Activated CD4-positive, alpha-beta T cell treated with anti-CD3 and anti-CD28 coated beads, Interleukin-2, amount 50 U/mL, for 1 hour (primary cell): ENCODE results near the gene FBXO42.
A peak's percentile ranks its signal among the peaks of the same experiment; 100 is the strongest.

Source experiments
- DNase-seq: peaks from one replicate; pipeline ENCODE4 v3.0.0-alpha.2; 2020

The FBXO42 gene

DNA sequence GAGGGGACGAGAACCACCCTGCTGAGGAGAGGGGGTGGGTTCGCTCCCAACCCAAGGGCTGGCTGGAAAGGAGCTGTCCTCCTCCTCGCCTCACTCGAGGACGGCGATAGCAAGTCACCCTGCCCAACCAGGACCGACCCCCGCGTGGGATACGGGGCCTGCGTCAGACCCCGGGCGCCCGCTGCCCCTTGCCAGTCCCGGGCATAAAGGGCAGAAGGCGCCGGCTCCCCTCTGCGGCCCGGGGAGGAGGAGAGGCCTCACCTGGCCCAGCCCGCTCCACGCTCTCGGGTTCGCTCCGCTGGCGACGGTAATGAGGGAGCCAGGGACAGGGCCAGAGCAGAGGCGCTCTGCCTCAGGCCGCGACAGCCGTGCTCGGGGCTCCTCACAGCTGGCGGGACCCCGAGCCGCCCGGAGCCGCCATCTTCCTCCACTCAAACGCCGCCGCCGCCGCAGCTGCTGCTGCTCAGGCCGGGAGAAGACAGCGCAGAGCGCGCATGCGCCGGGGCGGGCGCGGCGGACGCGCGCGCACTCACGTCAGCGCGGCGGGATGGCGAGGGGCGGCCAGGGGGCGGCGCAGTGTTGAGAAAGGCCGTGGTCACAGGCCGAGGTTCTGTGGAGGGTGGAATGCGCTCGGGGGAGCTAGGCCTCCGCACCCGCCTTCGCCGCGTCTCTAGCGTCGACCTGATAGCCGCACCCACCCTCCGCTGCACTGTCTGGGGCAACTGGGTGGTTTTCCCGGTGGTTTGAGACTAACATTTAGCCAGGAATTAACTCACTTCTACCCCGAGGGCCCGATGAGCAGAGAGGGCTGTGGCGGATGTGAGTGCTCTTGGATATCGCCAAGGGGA is at the start of gene FBXO42:
Gene FBXO42, minus strand, starts transcription at position 487 of the 848 bp plus-strand sequence. CDS start 37,062 bp downstream, outside the sequence.
- DNase-seq, result peak; percentile 90

DNA sequence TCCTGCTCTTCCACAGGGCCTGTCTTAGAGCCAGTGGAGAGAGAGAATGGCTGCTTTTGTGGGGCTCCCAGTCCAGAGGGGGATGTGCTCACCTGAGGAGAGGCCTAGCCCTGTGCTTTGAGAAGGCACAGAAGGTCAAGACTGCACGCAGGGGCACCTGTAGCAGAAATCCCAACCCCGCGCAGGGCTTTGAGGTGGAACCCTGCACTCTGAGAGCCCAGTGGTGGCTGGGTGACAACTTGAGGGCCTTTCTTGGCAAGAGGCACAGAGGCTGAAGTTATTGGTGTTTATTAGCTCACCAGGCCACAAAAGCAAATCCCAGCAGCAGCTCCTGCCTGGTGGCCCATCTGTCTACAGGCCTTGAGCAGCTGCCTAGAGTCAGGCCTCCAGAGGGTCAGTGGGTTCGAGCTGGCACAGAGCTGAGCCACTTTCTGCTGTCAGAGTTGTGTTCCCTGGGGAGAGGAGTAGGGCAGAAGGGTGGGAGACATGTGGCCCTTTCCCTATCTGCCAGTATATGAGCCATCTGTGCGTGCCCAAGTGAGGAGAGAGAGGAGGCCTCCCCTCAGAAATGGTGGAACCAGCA is 46.2 kb upstream of the FBXO42 start:
- no peak for DNase-seq

- no peak for DNase-seq
Observed at GRCh38 chr1:16397120-16397519, 44.8 kb upstream of the FBXO42 start.

GRCh38 chr1:16396591-16396990 is 44.3 kb upstream of the FBXO42 start:
- DNase-seq, result no peak

DNA sequence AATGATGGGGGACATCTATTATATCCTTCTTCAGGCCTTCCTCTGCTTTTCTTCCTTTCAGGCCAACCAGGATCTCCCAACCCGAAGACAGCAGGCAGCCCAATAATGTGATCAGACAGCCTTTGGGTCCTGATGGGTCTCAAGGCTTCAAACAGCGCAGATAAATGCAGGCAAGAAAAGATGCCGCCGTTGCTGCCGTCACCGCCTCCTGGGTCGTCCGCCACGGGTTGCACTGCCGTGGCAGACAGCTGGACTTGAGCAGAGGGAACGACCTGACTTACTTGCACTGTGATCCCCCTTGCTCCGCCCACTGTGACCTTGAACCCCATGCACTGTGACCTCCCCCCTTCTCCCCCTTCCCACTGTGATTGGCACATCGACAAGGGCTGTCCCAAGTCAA is 42.7 kb upstream of the FBXO42 start:
- DNase-seq, result no peak

- no peak for DNase-seq
Observed at GRCh38 chr1:16393570-16394521, 41.6 kb upstream of the FBXO42 start.

DNA sequence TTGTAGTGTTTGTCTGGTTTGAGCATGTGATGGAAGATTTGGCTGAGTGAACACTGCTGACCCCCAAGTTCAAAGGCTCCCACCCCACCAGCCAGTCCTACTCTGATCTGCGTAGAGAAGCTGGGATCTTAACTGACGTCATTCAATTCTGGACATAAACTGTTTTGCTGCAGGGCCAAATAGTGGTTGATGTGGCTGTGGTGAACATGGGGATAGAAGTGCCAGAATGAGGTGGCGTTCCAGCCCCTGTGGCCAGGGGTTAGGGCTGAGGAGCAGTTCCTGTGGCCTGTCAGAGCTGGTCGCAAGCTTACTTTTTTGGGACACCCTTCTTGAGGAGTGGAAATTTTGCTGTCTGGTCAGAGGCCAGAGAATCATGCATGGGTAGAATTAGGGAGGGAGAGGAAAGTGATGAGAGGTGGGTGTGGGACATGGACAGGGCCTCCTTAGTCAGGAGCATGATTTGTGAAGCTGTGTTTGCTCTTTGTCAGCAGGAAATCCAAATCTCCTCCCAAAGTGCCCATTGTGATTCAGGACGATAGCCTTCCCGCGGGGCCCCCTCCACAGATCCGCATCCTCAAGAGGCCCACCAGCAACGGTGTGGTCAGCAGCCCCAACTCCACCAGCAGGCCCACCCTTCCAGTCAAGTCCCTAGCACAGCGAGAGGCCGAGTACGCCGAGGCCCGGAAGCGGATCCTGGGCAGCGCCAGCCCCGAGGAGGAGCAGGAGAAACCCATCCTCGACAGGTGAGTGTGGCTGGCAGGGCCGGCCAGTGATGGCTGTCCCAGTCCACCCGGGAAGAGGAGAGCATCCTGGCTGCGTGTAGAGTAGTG is 40.7 kb upstream of the FBXO42 start:
- DNase-seq, result no peak

- DNase-seq, result no peak
Observed at GRCh38 chr1:16391411-16391810, 39.1 kb upstream of the FBXO42 start.

DNA sequence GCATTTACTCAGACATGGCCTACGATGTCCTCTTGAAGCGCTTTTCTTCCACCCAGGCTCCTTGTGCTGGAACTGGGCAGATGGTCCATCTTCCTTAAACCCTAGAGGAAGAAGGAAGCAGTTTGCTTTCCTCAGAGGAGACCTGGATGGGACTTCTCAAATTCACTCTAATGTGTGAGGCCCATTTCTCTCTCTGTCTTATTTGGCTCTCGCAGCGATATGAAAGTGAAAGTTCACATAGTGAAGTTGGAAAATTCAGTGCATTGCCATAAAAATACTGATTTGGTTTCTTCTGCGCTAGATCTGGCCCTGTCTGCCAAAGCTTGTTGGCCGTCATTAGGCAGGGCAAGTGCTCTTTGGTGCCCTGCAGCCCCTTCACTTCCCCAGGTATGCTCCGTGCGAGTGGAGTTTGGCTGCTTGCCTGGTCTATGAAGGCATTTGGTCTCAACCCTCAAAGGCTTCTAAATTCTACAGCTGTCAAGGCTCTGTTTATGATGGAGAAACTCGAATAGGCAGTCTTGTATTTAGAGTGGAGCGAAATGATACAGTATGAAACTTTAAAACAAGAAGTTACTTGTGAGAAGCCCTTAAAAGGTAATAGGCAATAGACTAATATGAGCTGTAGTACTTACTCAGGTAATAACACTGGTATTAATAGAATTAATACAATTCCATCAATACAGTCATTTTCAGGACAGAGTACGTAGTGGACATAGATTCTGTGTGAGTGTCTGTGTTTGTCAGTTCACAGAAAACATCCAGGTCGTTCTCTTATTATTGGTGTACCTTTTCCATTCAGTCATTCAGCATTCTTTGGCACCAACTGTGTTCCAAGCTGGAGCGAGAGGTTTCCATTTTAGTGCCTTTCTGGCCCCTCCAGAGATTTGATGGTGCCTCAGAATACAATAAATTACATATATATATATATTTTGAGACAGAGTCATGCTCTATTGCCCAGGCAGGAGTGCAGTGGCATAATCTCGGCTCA is 35.2 kb upstream of the FBXO42 start:
- DNase-seq, result no peak

DNA sequence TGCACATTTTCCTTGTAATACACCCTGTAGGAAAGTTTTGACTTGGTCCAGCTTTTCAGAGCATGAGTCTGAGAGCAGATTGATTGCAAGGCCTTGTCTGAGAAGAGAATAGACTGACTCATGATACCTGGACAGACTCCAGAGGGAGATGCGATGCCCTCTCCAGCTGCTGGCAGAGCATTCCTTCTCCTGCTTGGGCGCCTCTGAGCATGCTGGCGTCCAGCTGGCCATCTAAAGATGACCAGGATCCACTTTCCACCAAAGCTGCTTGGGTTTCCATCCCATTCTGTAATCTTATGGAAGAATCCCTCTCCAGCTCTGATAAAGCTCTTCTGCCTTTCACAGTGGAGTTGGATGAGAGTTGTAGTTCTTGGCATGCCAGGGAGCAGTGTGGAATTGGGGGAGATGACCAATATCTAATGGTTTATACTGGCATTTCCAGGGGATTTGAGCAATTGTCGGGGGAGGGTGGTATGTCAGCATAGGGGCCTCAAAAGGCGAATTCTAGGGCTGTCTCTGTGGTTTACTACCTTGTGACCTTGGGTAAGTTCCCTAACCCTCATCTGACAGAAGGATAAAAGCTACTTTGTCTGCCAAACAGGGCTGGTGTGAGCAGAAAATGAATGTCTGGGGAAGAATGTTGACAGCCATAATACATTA is 34.3 kb upstream of the FBXO42 start:
- DNase-seq, result no peak

DNA sequence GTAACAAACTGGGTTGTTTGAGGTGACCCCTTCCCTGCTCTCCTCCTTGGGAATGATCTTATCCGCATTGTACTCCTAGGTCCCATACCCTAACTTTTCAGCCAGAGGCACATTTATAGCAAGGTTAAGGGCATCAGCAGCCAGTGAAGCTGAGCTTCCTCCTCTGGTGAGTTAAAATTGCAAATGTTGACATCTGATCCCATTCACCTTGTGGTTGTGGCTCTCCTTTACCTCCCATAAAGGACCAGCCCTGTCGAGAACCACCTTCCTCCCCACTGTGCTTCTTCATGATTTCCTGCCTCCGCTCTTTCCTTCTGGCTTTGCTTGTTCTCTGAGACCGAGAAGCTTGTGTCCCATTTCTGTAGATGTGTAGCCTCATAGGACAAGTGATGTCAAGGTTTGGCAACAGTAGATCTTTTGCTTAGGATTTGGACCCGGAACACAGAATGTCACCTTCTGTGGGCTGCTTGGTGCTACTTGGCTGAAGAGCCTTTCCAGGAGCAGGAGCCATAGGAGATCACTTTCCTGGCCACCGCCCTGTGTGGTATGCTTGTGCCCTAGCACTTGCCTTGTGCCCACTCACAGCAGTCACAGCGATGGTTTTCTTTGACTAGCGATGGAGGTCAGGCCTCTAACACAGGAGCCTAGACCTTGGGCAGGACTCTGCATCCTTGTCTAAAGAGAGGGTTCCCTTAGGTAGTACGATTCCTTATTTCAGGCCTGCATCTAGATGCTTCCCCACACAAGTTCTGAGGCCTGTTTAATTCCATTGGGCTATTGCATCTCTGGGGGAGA is 33.6 kb upstream of the FBXO42 start:
- DNase-seq, result no peak

GRCh38 chr1:16383888-16384287 is 31.6 kb upstream of the FBXO42 start:
- no peak for DNase-seq

- DNase-seq, result no peak
Observed at GRCh38 chr1:16380868-16381267, 28.6 kb upstream of the FBXO42 start.

GRCh38 chr1:16378443-16378842 is 26.2 kb upstream of the FBXO42 start:
- DNase-seq, result no peak

GRCh38 chr1:16376971-16377370 is 24.7 kb upstream of the FBXO42 start:
- DNase-seq, result no peak

- DNase-seq, result no peak
Observed at GRCh38 chr1:16375521-16376340, 23.5 kb upstream of the FBXO42 start.

DNA sequence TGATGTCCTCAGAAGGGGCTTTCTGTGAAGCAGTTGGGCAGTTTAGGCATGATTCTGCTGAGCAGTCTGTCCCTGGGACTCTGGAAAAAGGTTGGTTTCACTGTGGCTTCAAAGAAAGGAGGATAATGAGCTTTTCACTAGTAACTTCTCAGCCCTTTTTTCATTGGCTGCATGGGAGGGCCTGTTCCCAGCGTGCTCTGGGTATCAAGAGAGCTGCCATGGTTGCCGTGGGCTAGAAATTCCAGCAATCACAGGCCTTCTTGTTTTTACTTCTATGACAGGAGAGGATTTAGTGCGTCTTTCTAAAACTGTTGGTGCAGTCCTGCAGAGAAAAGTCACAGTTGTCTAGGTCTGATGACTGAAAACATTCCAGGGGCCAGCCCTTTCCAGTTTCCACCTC is 22.0 kb upstream of the FBXO42 start:
- DNase-seq, result no peak

DNA sequence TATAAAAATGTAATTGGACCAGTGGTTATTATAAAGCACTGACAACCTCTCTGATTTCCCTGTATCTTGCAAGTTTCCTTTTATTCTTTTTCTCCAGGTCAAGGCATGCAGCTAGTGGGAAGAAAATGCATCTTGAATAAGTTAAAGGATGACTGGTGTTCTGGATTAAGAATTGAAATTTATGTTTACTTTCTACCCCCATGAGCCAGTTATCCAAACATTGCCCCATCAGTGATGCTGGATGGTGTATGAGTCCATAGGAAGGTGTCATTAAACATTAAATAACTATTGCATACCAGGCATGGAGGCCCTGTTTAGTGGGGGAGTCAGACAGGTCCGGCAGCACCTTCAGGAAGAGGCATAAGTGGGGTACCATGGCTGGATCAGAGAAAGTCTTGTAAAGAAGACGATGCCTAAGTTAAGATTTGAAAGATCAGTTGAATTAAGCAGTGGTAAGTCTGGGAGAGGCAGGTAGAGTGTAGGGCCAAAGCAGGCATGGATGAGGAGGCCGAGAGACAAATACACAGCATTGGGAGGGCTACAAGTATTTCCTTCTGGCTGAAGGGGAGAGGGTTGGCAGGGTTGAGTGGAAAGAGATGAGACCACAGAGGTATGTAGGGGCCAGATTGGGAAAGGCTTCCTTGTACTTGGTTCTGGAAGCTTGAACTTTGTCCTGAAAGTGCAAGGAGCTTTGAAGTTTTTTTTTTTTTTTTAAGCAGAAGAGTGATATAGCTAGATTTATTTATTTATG is 20.4 kb upstream of the FBXO42 start:
- DNase-seq, result no peak
